Subcutaneous abdominal adipose tissue (tissue), 5 donors: ENCODE results near the gene ZNF579.

Experiments used
- H3K27ac ChIP-seq: one replicate; pipeline ENCODE4 v1.7.0; 2013; ENCODE audit warnings: low read depth, mild to moderate bottlenecking, inconsistent platforms, low read length, moderate library complexity
- H3K27me3 ChIP-seq, 5 donors: one replicate each; pipeline ENCODE4 v1.7.0; 2013; ENCODE audit warnings: low read length in 5 of 5, inconsistent platforms in 1 of 5; ENCODE audit not compliant: control insufficient read depth in 5 of 5, insufficient read depth in 4 of 5
- H3K36me3 ChIP-seq, 5 donors: one replicate each; pipeline ENCODE4 v1.7.0; 2013; ENCODE audit warnings: low read length in 5 of 5; ENCODE audit not compliant: control insufficient read depth in 5 of 5, insufficient read depth in 5 of 5
- H3K4me1 ChIP-seq, 5 donors: one replicate each; pipeline ENCODE4 v1.7.0; 2013; ENCODE audit warnings: low read length in 5 of 5, mild to moderate bottlenecking in 3 of 5, moderate library complexity in 1 of 5; ENCODE audit not compliant: control insufficient read depth in 5 of 5, insufficient read depth in 5 of 5
- H3K4me3 ChIP-seq, 5 donors: one replicate each; pipeline ENCODE4 v1.7.0; 2013; ENCODE audit warnings: low read length in 5 of 5, low read depth in 1 of 5
- H3K9ac ChIP-seq, 5 donors: one replicate each; pipeline ENCODE4 v1.7.0; 2013; ENCODE audit warnings: low read length in 5 of 5, mild to moderate bottlenecking in 4 of 5, moderate library complexity in 3 of 5
- H3K9me3 ChIP-seq, 5 donors: one replicate each; pipeline ENCODE4 v1.7.0; 2013; ENCODE audit warnings: low read length in 5 of 5; ENCODE audit not compliant: control insufficient read depth in 5 of 5
- donor health status: healthy.
- donor health status: healthy.
- donor health status: healthy.
- donor health status: healthy.
- donor health status: healthy.

ZNF579 gene

GRCh38 chr19:55553217-55554182 lies 27.1 kb downstream of the ZNF579 start:
- Histone ChIP-seq H3K4me3 (no peak overlapping the region), H3K36me3 (no peaks in the 10 kb centered on the region), H3K27ac (no peak overlapping the region), H3K9ac (no peak overlapping the region), H3K27me3 (peaks cover 0 to 9% (median 6%) of the 10 kb centered on the region in 5 donors), H3K9me3 (no peaks in the 10 kb centered on the region), H3K4me1 (peaks cover 0 to 13% (median 3%) of the 10 kb centered on the region in 5 donors)

- H3K27ac ChIP-seq = no peak overlapping the region
- H3K4me3 ChIP-seq = no peak overlapping the region
- no peaks in the 10 kb centered on the region for H3K36me3 ChIP-seq
- H3K9me3 ChIP-seq = no peaks in the 10 kb centered on the region
- peaks cover 0 to 20% (median 6%) of the 10 kb centered on the region in 5 donors for H3K4me1 ChIP-seq
- H3K9ac ChIP-seq = no peak overlapping the region
- H3K27me3 ChIP-seq = peaks cover 0 to 9% (median 6%) of the 10 kb centered on the region in 5 donors
Observed at GRCh38 chr19:55552620-55553019, 28.0 kb downstream of the ZNF579 start.

- H3K9me3 ChIP-seq = no peaks in the 10 kb centered on the region
- no peaks in the 10 kb centered on the region for H3K36me3 ChIP-seq
- peaks cover 0 to 24% (median 10%) of the 10 kb centered on the region in 5 donors for H3K4me1 ChIP-seq
- no peak overlapping the region for H3K4me3 ChIP-seq
- H3K27ac ChIP-seq = no peak overlapping the region
- H3K9ac ChIP-seq = no peak overlapping the region
- H3K27me3 ChIP-seq = peaks cover 0 to 9% (median 6%) of the 10 kb centered on the region in 5 donors
Observed at GRCh38 chr19:55552206-55552605, 28.4 kb downstream of the ZNF579 start.

- Histone ChIP-seq H3K27ac (no peak overlapping the region), H3K27me3 (peaks cover 0 to 9% (median 6%) of the 10 kb centered on the region in 5 donors), H3K9ac (peak overlapping the region in 1 of 5 donors; percentile 63), H3K4me3 (peak overlapping the region in 2 of 5 donors; percentile 48 to 59), H3K4me1 (peaks cover 4 to 43% (median 25%) of the 10 kb centered on the region in 5 donors), H3K9me3 (no peaks in the 10 kb centered on the region), H3K36me3 (no peaks in the 10 kb centered on the region)
Observed at GRCh38 chr19:55550321-55550650, 30.4 kb downstream of the ZNF579 start.

- Histone ChIP-seq H3K36me3 (no peaks in the 10 kb centered on the region), H3K27ac (peak overlapping the region; percentile 84), H3K4me3 (peak overlapping the region in 3 of 5 donors; percentile 48 to 59 (median 50)), H3K4me1 (peaks cover 4 to 45% (median 28%) of the 10 kb centered on the region in 5 donors), H3K9ac (peak overlapping the region in 3 of 5 donors; percentile 51 to 63 (median 52)), H3K9me3 (no peaks in the 10 kb centered on the region), H3K27me3 (peaks cover 0 to 9% (median 6%) of the 10 kb centered on the region in 5 donors)
Observed at GRCh38 chr19:55549500-55550320, 30.9 kb downstream of the ZNF579 start.

DNA sequence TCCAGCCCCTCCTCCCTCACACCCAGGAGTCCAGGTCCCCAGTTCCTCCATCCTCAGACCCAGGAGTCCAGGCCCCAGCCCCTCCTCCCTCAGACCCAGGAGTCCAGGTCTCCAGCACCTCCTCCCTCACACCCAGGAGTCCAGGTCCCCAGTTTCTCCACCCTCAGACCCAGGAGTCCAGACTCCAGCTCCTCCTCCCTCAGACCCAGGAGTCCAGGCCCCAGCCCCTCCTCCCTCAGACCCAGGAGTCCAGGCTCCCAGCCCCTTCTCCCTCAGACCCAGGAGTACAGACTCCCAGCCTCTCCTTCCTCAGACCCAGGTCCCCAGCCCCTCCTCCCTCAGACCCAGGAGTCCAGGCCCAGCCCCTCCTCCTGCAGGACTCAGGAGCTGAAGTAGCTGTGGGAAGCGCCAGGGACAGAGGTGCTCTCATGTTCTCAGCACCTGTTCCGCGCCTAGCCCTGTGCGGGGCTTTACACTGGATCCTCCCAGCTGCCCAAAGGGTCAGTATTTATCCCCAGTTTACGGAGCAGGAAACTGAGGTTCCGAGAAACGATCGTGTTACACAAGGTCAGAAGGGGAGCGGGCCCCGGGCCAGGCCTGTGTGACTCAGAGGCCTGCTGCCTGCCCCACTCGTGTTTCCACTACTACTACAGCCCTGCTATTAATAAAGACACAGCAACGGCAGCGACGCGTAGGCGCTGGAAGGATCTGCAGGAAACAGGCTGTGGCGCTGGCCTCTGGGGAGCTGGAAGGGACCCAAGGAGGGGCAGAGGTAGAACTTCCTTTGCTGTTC lies 33.6 kb downstream of the ZNF579 start:
- Histone ChIP-seq H3K4me3 (peak overlapping the region in 3 of 5 donors; percentile 17 to 37 (median 18)), H3K36me3 (no peaks in the 10 kb centered on the region), H3K27me3 (peaks cover 0 to 9% (median 6%) of the 10 kb centered on the region in 5 donors), H3K9ac (peak overlapping the region; percentile 14 to 73 (median 48)), H3K9me3 (no peaks in the 10 kb centered on the region), H3K27ac (peak overlapping the region; percentile 94), H3K4me1 (peaks cover 4 to 45% (median 28%) of the 10 kb centered on the region in 5 donors)

GRCh38 chr19:55546011-55546410 lies 34.6 kb downstream of the ZNF579 start:
- H3K27ac ChIP-seq = peak overlapping the region; percentile 94
- H3K9me3 ChIP-seq = no peaks in the 10 kb centered on the region
- H3K4me1 ChIP-seq = peaks cover 4 to 45% (median 28%) of the 10 kb centered on the region in 5 donors
- H3K27me3 ChIP-seq = peaks cover 0 to 9% (median 6%) of the 10 kb centered on the region in 5 donors
- H3K36me3 ChIP-seq = no peaks in the 10 kb centered on the region
- H3K9ac ChIP-seq = peak overlapping the region in 2 of 5 donors; percentile 48 to 73
- H3K4me3 ChIP-seq = peak overlapping the region in 2 of 5 donors; percentile 26 to 31

- peak within 1 kb of the TSS in 3 of 5 donors; percentile 26 to 73 (median 48) for H3K9ac ChIP-seq
- H3K4me3 ChIP-seq = peak within 1 kb of the TSS in 2 of 5 donors; percentile 26 to 31
- peaks cover 4 to 45% (median 28%) of the 10 kb centered on the region in 5 donors for H3K4me1 ChIP-seq
- peak within 1 kb of the TSS; percentile 94 for H3K27ac ChIP-seq
- H3K27me3 ChIP-seq = peaks cover 0 to 9% (median 6%) of the 10 kb centered on the region in 5 donors
- H3K36me3 ChIP-seq = no peaks in the 10 kb centered on the region
- H3K9me3 ChIP-seq = no peaks in the 10 kb centered on the region
Observed at GRCh38 chr19:55545443-55545842, 35.2 kb downstream of the ZNF579 start, which contains the start of gene SBK3. Gene SBK3 (minus strand): TSS chr19:55545543. CDS start chr19:55545543, 0 bp downstream.

GRCh38 chr19:55544776-55545439 lies 35.7 kb downstream of the ZNF579 start:
- Histone ChIP-seq H3K4me1 (peaks cover 4 to 41% (median 28%) of the 10 kb centered on the region in 5 donors), H3K9ac (no peak overlapping the region), H3K27me3 (peaks cover 0 to 6% (median 3%) of the 10 kb centered on the region in 5 donors), H3K9me3 (no peaks in the 10 kb centered on the region), H3K27ac (no peak overlapping the region), H3K4me3 (no peak overlapping the region), H3K36me3 (no peaks in the 10 kb centered on the region)
